GM12865 (cell line): ENCODE results near the gene ALPK3.

ENCODE experiments used
- DNase-seq: peaks from one replicate; pipeline ENCODE4 v3.0.0; 2010; ENCODE audit warnings: low read depth
- H3K4me3 ChIP-seq: 2 replicates; pipeline ENCODE4 v1.5.1; 2011; ENCODE audit warnings: mild to moderate bottlenecking, low read depth, low read length, control low read depth
- TF ChIP-seq, protein P1 (sequence below): IDR thresholded peaks from 2 replicates; pipeline ENCODE4 v1.5.1; 2011; ENCODE audit warnings: low read length, control low read depth, low read depth, inconsistent platforms; ENCODE audit not compliant: insufficient read depth; ENCODE audit errors: missing control alignments

ALPK3 gene, protein sequence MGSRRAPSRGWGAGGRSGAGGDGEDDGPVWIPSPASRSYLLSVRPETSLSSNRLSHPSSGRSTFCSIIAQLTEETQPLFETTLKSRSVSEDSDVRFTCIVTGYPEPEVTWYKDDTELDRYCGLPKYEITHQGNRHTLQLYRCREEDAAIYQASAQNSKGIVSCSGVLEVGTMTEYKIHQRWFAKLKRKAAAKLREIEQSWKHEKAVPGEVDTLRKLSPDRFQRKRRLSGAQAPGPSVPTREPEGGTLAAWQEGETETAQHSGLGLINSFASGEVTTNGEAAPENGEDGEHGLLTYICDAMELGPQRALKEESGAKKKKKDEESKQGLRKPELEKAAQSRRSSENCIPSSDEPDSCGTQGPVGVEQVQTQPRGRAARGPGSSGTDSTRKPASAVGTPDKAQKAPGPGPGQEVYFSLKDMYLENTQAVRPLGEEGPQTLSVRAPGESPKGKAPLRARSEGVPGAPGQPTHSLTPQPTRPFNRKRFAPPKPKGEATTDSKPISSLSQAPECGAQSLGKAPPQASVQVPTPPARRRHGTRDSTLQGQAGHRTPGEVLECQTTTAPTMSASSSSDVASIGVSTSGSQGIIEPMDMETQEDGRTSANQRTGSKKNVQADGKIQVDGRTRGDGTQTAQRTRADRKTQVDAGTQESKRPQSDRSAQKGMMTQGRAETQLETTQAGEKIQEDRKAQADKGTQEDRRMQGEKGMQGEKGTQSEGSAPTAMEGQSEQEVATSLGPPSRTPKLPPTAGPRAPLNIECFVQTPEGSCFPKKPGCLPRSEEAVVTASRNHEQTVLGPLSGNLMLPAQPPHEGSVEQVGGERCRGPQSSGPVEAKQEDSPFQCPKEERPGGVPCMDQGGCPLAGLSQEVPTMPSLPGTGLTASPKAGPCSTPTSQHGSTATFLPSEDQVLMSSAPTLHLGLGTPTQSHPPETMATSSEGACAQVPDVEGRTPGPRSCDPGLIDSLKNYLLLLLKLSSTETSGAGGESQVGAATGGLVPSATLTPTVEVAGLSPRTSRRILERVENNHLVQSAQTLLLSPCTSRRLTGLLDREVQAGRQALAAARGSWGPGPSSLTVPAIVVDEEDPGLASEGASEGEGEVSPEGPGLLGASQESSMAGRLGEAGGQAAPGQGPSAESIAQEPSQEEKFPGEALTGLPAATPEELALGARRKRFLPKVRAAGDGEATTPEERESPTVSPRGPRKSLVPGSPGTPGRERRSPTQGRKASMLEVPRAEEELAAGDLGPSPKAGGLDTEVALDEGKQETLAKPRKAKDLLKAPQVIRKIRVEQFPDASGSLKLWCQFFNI (N-terminal part only)

DNA sequence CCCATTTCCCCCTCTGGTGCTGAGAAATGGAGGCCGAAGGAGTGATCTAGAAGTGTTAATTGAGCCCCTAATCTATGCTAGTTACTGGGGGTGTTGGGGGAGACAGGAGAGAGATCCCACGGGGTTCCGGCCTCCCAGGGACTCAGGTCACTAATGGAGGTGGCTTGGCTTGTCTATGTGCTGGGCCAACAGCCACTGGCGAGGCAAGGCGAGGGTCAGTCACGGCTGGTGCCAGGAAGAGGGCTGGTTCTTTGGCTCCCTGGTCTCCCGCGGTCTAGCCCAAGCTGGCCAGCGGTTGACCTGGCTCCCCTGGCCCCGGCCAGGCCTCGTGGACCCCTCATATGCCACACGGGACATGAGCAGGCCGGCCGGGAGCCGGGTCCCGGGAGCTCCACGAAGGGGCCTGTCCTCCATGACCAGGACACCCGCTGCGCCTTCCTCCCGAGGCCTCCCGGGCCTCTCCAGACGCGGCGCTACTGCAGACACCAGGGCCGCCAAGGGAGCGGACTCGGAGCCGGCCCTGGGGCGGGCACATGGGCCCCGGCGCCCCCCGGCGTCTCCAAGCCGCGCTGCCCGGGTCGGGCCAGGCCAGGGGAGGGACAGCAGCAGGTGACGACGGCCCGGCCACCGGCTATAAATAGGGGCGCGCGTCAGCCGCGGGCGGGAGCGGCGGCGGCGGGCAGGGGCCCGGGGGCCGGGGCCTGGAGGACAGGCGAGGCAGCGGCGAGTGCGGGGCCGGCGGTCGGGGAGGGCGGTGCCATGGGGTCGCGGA lies at the start of gene ALPK3:
Gene ALPK3, plus strand, starts transcription at position 663 of the 772 bp plus-strand sequence. Its CDS starts 97 bp downstream, at position 760.
- TF ChIP-seq, protein P1, sequence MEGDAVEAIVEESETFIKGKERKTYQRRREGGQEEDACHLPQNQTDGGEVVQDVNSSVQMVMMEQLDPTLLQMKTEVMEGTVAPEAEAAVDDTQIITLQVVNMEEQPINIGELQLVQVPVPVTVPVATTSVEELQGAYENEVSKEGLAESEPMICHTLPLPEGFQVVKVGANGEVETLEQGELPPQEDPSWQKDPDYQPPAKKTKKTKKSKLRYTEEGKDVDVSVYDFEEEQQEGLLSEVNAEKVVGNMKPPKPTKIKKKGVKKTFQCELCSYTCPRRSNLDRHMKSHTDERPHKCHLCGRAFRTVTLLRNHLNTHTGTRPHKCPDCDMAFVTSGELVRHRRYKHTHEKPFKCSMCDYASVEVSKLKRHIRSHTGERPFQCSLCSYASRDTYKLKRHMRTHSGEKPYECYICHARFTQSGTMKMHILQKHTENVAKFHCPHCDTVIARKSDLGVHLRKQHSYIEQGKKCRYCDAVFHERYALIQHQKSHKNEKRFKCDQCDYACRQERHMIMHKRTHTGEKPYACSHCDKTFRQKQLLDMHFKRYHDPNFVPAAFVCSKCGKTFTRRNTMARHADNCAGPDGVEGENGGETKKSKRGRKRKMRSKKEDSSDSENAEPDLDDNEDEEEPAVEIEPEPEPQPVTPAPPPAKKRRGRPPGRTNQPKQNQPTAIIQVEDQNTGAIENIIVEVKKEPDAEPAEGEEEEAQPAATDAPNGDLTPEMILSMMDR = no peak
- no peak for DNase-seq
- no peak within 1 kb of the TSS for H3K4me3 ChIP-seq

DNA sequence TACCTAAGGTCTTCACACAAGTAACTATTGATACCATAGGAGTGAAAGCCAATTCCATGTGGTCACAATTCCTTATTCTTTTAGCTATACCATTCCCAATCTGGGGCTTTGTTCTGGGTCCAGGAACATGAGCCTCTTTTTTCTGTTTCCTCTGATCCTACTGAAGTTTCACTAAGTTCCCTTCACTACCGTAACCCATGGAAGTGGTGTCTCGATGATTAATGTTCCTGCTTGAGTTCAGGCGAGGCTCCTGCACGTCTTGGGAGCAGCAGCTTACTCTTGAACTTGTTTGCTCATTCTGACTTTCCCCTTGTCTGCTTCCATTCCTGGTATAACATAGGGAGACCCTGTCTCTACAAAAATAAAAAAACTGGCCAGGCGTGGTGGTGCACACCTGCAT lies 45.1 kb upstream of the ALPK3 start:
- no peak for DNase-seq
- H3K4me3 ChIP-seq = no peak overlapping the region
- TF ChIP-seq, protein P1 = no peak

DNA sequence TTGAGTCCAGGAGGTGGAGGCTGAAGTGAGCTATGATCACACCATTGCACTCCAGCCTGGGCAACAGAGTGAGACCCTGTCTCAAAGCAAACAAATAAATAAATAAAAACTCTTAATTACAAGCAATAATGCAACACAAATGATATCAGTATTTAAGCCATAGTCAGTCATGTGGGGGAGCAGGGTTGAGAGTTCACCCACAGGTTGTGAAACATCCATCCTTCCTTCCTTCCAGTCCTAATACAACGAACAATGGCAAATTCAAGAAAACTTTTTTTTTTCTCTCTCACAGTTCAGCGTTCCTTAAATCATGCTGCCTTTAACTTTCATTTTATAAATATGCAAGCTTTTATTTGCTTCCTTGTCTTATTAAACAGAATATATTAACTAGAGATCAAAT lies 44.7 kb upstream of the ALPK3 start:
- no peak overlapping the region for H3K4me3 ChIP-seq
- TF ChIP-seq, protein P1 = no peak
- no peak for DNase-seq

DNA sequence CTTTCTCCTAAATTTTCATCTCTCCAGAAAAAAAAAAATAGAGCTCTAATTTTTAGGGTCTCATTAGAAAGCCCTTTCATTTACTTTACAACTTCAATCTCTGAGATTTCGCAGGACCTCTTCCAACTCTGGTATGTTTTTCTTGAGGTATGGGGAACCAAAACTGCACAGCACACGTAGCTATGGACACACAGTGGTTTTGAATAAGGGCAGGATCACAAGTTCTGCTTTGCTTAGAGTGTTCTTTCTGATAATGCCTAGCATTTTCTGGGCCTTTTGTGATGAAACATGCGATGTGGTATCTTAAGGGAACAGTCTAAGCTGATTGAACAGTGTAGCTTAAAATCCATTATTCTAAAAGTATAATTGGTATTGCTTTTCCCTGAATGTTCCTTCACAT lies 43.4 kb upstream of the ALPK3 start:
- TF ChIP-seq, protein P1 = no peak
- DNase-seq = no peak
- H3K4me3 ChIP-seq = no peak overlapping the region

DNA sequence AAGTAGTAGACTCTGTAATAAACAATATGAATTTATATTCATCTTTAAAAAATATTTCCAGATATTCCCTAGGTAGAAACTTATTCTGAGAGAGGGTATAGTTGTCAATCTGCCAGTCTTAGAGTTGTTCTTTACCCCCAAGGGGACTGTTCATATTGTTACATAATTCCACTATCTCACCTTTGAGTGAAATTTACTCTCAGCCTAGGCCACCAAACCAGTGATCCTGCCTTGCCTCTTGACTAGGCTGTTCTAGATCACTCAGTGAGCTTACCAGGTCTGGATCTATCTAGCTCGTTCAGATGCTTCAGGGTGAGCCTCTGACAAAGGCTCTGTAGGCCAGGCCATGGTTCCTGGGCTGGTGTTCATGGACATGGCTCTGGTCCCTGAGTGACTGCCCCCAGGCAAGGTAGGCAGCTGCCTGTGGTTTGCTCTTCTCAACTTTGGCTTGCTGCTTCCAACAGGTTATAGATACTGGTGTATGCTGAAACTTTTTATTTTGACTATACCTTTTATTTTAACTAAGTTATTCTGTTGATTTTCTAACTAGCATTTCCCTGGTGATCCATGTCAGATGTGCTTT lies 41.2 kb upstream of the ALPK3 start:
- TF ChIP-seq, protein P1 = no peak
- DNase-seq = no peak
- no peak overlapping the region for H3K4me3 ChIP-seq
